Stimulated activated CD8-positive, alpha-beta memory T cell treated with anti-CD3 and anti-CD28 coated beads, Interleukin-12 subunit alpha, Interleukin-12 subunit beta, amount 100 ng/mL, for 4 hours (primary cell): ENCODE measurements around the gene SRSF8.
"Not testable (repeated sequence)": the region's sequence is repeated elsewhere in the genome, so short reads cannot be mapped to it uniquely, and the experiment has no call there.

Experiments used
- DNase-seq: peaks from one replicate; pipeline ENCODE4 v3.0.0-alpha.2; 2020; ENCODE audit warnings: low read depth

Gene SRSF8

GRCh38 chr11:95097209-95097608 is 30.5 kb downstream of the SRSF8 start:
- no peak for DNase-seq

DNA sequence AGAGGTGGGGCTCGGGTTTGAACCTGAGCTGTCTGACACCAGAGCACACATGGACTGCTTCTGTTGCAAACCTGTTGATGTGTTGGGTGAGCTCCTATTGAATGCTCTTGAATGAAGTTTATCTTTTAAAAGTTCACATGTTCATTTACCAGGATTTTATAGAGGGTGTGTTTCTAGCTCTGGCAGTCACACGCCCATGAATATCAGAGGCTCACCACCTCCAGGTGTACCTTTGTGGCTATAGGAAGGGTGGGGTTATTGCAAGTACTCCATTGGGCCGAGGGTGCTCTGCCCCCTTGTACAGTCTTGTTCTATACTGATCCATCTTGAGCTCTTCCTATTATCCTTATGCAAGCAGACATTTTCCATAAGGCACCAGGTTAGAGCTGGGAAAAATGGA is 32.1 kb downstream of the SRSF8 start:
- no peak for DNase-seq

DNA sequence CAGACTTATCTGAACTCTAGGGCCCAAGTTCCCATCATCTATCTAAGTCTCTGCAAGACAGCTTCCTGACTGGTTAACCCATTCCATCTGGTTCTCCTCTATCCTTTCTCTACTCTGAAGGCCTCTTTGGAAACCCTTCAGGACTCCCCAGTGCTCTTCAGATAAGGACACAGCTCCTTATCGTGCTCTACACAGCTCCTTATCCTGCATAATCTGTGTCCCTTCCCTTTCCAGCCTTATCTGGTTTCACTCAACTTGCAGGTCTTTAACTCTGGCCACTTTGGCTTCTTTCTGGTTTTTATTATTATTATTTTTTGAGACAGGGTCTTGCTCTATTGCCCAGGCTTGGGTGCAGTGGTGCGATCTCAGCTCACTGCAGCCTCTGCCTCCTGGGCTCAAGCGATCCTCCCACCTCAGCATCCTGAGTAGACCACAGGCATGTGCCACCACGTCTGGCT is 33.5 kb downstream of the SRSF8 start:
- no peak for DNase-seq

GRCh38 chr11:95100856-95101507 is 34.3 kb downstream of the SRSF8 start:
- DNase-seq: no peak

- DNase-seq: no peak
Measured at GRCh38 chr11:95101935-95102334, 35.2 kb downstream of the SRSF8 start.

DNA sequence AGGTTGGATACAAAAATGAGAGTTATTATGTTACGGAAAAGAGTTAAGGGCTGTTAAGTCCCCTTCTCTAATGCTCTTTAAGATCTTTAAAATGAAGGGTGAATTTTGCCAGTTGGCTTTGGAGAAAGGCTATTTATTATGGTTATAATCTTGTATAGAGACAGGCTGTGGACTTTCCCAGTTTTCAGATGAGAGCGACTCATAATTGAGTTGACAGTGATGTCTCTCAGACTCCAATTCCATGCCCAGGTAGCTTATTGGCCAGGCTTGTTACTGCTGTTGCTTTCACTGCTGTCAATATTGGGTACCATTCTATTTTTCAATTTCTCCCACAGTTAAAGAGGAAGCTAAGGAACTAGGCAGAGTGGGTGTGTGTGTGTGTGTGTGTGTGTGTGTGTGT is 36.0 kb downstream of the SRSF8 start:
- no peak for DNase-seq

- no peak for DNase-seq
Measured at GRCh38 chr11:95103701-95104100, 37.0 kb downstream of the SRSF8 start.

GRCh38 chr11:95104121-95104830 is 37.6 kb downstream of the SRSF8 start:
- DNase-seq: no peak

DNA sequence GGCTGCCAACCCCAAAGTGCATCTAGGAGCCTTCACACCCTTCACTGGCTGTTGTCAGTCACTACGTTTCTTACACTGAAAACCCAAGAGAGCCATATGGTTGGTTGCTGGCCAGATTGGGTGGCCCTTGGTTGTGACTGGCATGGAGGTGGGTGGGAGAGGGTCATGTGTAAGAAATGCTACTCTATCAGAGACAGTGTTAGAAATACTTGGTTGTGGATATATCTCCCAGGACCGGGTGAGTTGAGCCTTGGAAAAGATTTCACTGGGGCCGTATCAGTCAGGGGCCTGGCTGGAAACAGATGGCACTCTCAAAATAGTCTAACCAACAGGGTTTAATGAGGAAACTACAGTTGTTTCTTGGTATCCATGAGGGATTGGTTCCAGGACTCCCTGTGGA is 38.1 kb downstream of the SRSF8 start:
- DNase-seq: no peak

DNA sequence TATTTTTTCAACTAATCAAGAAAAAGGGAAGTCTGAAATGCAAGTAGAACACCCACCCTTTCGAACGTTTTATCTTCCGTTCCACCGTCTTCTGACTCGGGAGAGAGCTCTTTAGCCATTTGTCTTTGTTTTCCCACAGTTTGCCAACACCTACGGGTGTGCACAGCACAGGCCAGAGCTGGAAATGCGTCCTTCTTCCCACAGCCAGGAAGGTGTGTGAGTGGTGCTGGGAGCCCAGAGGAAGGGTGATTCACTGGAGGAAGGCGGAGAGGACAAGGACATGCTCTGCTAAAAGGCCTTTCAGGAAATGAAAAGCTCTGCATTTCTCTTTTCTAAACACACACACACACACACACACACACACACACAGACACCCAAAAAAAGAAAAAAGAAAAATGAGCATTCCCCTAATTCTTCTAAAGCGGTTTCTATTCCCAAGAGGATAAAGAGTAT is 41.5 kb downstream of the SRSF8 start:
- DNase-seq: no peak

DNA sequence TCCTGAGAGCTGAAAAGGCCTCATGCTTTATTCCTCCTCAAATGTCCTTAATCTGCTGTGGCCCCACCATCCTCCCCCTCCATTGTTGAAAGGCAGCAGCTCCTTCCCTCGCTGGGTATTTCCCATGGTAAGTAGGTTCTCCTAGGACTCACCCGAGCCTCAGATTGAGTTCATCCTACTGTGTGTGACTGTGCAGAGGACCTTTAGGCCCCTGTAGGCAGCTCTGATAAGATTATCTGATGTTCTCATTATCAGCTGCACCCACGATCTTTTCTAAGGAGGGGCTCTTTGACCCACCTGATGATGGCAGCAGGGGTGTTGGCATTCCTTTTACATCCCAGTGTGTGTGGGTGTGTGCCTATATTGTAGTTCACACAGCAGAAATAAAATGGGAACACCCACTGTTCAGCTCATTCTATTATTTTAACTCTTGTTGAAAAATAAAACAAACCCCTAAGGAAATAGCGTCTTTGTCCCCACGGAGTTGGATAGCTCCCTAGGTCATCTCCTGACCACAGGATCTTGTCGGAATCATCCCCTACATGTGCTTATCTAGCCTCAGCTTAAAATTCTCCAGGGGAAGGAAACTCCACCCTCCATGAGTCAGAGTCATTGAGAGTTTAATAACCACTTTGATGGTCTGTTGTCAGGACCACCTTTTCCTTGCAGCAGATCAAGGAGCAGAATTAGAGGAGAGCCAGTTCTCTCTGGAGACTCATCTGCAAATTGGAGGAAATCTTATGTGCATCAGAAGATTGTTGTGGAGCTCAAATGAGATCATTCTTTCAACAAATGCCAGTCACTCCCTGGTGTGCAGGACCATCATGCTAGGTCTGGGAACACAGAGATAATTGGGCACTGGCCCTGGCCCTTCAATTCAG is 42.2 kb downstream of the SRSF8 start:
- DNase-seq: no peak

DNA sequence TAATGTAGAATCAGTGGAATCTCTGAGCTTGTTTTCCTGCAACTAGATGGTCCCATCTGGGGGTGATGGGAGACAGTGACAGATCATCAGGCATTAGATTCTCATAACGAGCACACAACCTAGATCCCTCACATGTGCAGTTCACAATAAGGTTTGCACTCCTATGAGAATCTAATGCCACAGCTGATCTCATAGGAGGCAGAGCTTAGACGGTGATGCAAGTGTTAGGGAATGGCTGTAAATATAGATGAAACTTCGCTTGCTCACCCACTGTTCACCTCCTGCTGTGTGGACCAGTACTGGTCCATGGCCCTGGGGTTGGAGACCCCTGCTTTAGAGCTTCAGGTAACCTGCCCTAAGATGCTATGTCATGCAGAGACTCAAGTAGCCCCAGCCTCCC is 44.8 kb downstream of the SRSF8 start:
- DNase-seq: not testable (repeated sequence)

DNA sequence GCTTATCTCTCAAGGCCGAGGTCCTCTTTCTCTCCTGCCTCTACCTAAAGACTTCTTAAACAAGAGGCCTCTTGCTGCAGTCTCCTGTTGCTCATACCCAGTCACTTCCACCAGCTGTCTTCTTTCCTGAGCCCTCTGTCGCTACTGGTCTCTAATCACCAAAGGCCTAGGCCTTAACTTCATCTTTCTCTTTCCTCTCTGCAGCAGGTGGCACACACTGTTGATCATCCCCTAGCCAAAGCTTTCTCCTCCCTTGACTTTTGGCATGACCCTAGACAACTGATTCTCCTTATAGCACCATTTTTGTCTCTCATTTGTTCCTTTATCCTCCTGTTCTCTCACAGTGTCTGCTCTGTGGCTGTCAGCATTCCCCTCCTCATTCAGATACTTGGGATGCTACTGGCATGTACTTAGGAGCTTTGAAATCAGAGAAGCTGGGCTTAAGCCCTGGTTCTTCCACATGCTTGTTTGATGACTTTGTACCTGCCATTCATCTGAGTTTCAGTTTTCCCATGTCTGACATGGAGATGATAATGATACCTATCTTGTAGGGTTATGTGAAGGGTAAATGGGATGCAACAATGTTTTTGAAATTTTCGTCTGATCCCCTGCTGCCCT is 45.3 kb downstream of the SRSF8 start:
- DNase-seq: no peak

DNA sequence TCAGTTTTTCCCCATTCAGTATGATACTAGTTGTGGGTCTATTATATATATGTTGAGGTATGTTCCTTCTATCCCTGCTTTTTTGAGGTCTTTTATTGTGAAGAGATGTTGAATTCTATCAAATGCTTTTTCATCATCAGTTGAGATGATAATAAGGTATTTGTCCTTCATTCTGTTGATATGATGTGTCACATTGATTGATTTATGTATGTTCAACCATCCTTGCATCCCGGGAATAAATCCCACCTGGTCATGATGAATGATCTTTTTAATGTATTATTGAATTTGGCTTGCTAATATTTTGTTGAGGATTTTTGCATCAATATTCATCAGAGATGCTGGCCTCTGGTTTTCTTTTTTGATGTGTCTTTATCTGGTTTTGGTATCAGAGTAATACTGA is 48.9 kb downstream of the SRSF8 start:
- no peak for DNase-seq

- no peak for DNase-seq
Measured at GRCh38 chr11:95119361-95120060, 52.8 kb downstream of the SRSF8 start.
